Prostate gland (tissue), 2 donors: ENCODE measurements around the gene NOTUM. TPM values are rescaled to one million over a fixed set of nuclear protein-coding genes. Genes with fewer than 3 reads are reported as not detected.

ENCODE experiments used
- DNase-seq: peaks from one replicate; pipeline ENCODE4 v3.0.0-alpha.2; 2019; ENCODE audit warnings: low spot score
- H3K27ac ChIP-seq, 2 donors: fragments of 200-600 bp; sonication (generic); 2 replicates each; pipeline ENCODE4 v1.5.1; 2017 to 2019
- H3K27me3 ChIP-seq: fragments of 200-600 bp; sonication (generic); replicated peaks from 2 replicates; pipeline ENCODE4 v1.5.1; 2019; ENCODE audit not compliant: insufficient read depth
- H3K36me3 ChIP-seq, 2 donors: fragments of 200-600 bp; sonication (generic); 1 replicate in 1 of 2; 2 replicates in 1 of 2; pipeline versions ENCODE4 v1.5.1 to v1.8.1; 2017 to 2019
- H3K4me1 ChIP-seq: fragments of 200-600 bp; sonication (generic); replicated peaks from 2 replicates; pipeline ENCODE4 v1.5.1; 2019
- H3K4me3 ChIP-seq, 2 donors: fragments of 200-600 bp; sonication (generic); 2 replicates each; pipeline ENCODE4 v1.5.1; 2017 to 2019
- H3K9me3 ChIP-seq: fragments of 200-600 bp; sonication (generic); 2 replicates; pipeline ENCODE4 v1.5.1; 2017
- CTCF ChIP-seq, 4 experiments: fragments of 200-600 bp in 2 of 4; fragments of 450-650 bp in 2 of 4; sonication (generic) in 2 of 4; IDR thresholded peaks; 1 replicate in 3 of 4; 2 replicates in 1 of 4; pipeline ENCODE4 v1.5.1; 2016 to 2019; ENCODE audit warnings: antibody characterized with exemption in 4 of 4, mild to moderate bottlenecking in 2 of 4, moderate library complexity in 2 of 4
- POLR2A ChIP-seq: fragments of 450-650 bp; IDR thresholded peaks from one replicate; pipeline ENCODE4 v1.6.1; 2016; ENCODE audit warnings: antibody characterized with exemption, mild to moderate bottlenecking
- POLR2AphosphoS5 ChIP-seq: sonication (generic); formaldehyde crosslinking; IDR thresholded peaks from one replicate; pipeline ENCODE4 v1.6.1; 2017; ENCODE audit warnings: antibody characterized with exemption
- WGBS: methylation state at CpG from one replicate; pipeline ENCODE4 v1.1.5; 2018; 5-methylcytosine and 5-hydroxymethylcytosine counted together
- intact Hi-C: fragments of 100-400 bp; cut with DNase I; formaldehyde crosslinking; loops from one replicate; pipeline ENCODE4 v1.14.2; 2022
- total RNA-seq, 2 donors: library from RNA; depleted of rRNA; stranded (reverse); fragments of >200 nt; gene quantifications; one replicate each; pipeline ENCODE4 v1.1.0, GENCODE V29; 2016

NOTUM gene
- total RNA-seq, 2 donors from 2014 or later = 0.50 to 8.3 TPM

DNA sequence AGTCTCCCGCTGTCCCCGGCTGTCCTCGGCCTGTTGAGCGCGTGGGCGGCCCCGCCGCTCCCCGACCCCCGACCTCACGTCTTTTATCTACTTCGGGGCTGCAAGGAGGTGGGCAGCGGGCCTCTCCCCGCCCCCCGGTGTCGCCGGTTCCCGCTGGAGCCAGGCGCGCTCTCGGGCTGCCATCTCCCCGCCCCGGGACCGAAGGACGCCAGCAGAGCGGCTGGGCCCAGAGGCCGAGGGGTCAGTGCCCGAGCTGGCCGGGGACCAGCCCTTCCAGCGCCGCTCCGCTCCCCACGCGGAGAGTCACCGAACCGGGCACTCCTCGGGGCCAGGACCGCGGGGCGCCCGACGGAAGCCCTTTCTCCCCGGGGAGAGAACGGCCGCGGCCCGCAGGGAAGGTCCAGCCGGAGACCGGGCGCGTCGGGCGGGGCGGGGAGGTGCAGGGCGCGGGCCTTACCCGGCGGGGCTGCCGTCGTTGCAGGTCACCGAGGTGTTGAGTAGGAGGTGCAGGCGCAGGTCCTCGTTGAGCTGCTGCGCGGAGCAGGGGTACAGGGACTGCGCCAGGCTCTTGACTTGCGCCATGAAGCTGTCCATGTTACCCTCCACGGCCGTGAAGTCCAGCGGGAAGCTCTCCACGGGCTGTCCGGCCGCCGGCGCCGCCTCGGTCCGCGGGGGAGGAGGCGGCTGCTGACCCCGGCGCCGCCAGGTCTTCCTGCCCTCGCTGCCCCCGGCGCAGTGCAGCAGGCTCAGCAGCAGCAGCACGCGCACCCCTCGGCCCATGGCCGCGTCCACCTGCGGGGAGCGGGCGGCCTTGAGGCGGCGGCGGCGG, 643 bp downstream of the NOTUM start:
- DNase-seq = no peak
- H3K4me1 ChIP-seq = peaks cover 2% of the 10 kb centered on the region
- WGBS = under 1% methylated on average over 62 of the region's 98 CpGs
- no peak overlapping the region for H3K27ac ChIP-seq
- no peaks in the 10 kb centered on the region for H3K9me3 ChIP-seq
- peak overlapping the region; percentile 26 to 38 for H3K4me3 ChIP-seq
- H3K36me3 ChIP-seq = no peaks in the 10 kb centered on the region
- TF ChIP-seq POLR2A (no peak), CTCF (IDR thresholded peaks at IDR 0.05) (no peak), POLR2AphosphoS5 (no peak)
- peaks cover 8% of the 10 kb centered on the region for H3K27me3 ChIP-seq
- intact Hi-C loops = loop anchor here (10.0 kb wide), 1 partner anchor 194 kb away; no protein-coding TSS in a partner anchor

- 1% methylated on average over 74 of the region's 112 CpGs for WGBS
Measured at GRCh38 chr17:81959362-81960129, 1.4 kb downstream of the NOTUM start.

DNA sequence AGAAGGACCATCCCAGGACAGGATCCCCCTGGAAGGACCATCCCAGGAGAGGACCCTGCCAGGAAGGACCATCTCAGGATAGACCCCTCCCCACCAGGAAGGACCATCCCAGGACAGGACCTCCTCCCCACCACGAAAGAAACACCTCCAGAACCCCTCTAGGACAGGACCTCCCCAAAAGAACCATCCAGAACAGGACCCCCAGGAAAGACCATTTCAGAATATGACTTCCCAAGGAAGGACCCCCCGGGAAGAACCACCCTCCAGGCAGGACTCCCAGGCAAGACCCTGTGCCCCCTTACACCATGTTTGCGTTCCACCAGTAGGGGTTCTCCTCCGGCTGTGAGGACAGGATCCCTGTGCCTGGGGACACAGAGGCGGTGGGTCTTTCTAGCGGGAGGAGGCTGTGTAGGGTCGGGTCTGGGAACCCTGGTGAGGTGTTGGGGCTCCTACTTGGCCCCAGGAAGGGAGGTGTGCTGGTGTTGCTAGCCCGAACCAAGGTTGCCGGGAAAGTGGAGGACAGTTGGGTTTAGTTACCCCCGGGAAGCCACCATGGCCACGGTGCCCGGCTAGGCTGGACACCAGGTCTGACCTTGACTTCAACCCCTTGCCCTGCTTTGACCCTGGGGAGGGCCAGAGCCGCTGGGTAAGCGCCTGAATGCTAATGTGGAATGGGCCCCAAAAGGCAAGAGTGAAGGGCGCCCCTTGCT, 2.2 kb downstream of the NOTUM start:
- no peak for DNase-seq
- H3K27ac ChIP-seq = no peak overlapping the region
- H3K9me3 ChIP-seq = no peaks in the 10 kb centered on the region
- H3K4me3 ChIP-seq = no peak overlapping the region
- no peak for TF ChIP-seq POLR2AphosphoS5
- TF ChIP-seq POLR2A = no peak
- TF ChIP-seq CTCF (IDR thresholded peaks at IDR 0.05) = no peak
- intact Hi-C loops = loop anchor here (2.0 kb wide), 1 partner anchor 62 kb away; no protein-coding TSS in a partner anchor
- peaks cover 8% of the 10 kb centered on the region for H3K27me3 ChIP-seq
- no peaks in the 10 kb centered on the region for H3K36me3 ChIP-seq
- WGBS = 72% methylated on average over 14 of the region's 15 CpGs
- peaks cover 2% of the 10 kb centered on the region for H3K4me1 ChIP-seq

More at GRCh38 chr17:81959362-81960129, 1.4 kb downstream of the NOTUM start:
- peak overlapping the region; percentile 26 to 38 for H3K4me3 ChIP-seq
- peaks cover 2% of the 10 kb centered on the region for H3K4me1 ChIP-seq
- H3K27ac ChIP-seq = no peak overlapping the region
- peak; percentile 53 for DNase-seq
- no peaks in the 10 kb centered on the region for H3K36me3 ChIP-seq
- intact Hi-C loops = loop anchor here (2.0 to 10.0 kb wide), 2 partner anchors 61 to 195 kb away; no protein-coding TSS in a partner anchor
- TF ChIP-seq POLR2AphosphoS5 (no peak), CTCF (IDR thresholded peaks at IDR 0.05) (peak; percentile 82 to 100 (median 93))
- no peaks in the 10 kb centered on the region for H3K9me3 ChIP-seq
- peaks cover 8% of the 10 kb centered on the region for H3K27me3 ChIP-seq

DNA sequence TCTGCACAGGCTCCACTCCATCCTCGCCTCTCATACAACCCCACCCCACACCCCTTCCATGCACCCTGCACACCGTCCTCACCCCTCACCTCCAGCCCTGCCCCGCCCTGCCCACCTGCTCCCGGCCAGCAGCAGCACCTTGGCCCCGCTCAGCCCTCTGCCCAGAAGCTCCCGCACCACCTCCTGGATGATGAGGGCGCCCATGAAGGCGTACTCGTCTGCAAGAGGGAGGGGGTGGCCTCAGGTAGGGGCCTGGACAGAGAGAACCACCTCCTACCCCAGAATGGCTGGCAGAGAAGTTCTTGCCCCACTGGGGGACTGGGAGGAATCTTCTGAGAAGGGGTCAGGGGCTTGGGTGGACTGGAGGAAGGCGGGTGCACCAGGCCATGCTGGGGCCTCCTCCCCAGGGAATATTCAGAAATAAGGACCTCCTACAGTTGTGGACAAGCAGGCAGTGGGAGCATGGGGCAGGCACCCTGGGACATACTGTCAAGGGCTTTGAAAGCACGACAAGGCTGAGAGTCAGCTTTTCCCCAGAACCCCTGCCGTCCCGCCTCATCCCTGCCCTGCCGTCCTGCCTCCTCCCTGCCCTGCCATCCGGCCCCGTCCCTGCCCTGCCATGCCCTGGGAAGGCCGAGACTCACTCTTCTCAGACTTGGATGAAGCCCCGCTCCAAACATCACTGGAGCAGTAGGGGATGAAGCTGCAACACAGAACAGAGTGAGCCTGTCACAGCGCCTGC, 3.1 kb downstream of the NOTUM start:
- Histone ChIP-seq H3K27ac (no peak overlapping the region), H3K36me3 (no peaks in the 10 kb centered on the region), H3K9me3 (no peaks in the 10 kb centered on the region), H3K27me3 (peaks cover 8% of the 10 kb centered on the region), H3K4me3 (no peak overlapping the region), H3K4me1 (peaks cover 2% of the 10 kb centered on the region)
- no peak for DNase-seq
- intact Hi-C loops = loop anchor here (2.0 kb wide), 1 partner anchor 63 kb away; no protein-coding TSS in a partner anchor
- WGBS = 88% methylated on average over 19 of the region's 19 CpGs
- TF ChIP-seq POLR2AphosphoS5 (no peak), CTCF (IDR thresholded peaks at IDR 0.05) (no peak), POLR2A (no peak)
